NB4 (cell line): ENCODE measurements around the gene PXMP4.

ENCODE experiments used
- MYC ChIP-seq: IDR thresholded peaks from 2 replicates; pipeline ENCODE4 v1.6.1; 2011; ENCODE audit warnings: low read depth, low read length
- POLR2A ChIP-seq: IDR thresholded peaks from 2 replicates; pipeline ENCODE4 v1.6.1; 2011; ENCODE audit warnings: mild to moderate bottlenecking; ENCODE audit not compliant: insufficient read length; ENCODE audit errors: extremely low read depth
- TF ChIP-seq, protein P1 (sequence below): IDR thresholded peaks from one replicate; pipeline ENCODE4 v1.5.1; 2012; ENCODE audit warnings: low read depth, low read length
- TF ChIP-seq, protein P2 (sequence below): IDR thresholded peaks from 2 replicates; pipeline ENCODE4 v1.6.1; 2011; ENCODE audit warnings: low read depth, low read length

DNA sequence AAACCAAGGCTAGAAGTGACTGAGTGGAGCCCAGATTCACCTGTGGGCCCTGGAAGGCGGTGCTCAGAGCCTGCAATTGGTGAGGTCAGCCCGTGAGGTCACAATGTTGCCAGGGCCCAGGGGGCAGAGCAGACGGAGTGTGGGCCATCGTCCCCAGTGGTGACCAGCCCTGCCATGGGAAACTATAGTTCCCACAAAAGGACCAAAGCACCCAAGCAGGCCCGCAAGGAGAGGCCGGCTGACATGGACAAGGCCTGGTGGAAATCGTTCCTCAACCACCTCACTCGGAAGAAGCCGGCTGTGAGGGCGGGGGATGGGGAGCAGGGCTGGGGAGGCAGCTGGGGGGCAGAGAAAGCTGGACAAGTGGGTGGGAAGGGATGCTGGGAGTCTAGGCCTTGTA lies 57.9 kb downstream of the PXMP4 start, which contains the start of gene C20orf144:
- no peak for TF ChIP-seq POLR2A
- TF ChIP-seq, protein P1, sequence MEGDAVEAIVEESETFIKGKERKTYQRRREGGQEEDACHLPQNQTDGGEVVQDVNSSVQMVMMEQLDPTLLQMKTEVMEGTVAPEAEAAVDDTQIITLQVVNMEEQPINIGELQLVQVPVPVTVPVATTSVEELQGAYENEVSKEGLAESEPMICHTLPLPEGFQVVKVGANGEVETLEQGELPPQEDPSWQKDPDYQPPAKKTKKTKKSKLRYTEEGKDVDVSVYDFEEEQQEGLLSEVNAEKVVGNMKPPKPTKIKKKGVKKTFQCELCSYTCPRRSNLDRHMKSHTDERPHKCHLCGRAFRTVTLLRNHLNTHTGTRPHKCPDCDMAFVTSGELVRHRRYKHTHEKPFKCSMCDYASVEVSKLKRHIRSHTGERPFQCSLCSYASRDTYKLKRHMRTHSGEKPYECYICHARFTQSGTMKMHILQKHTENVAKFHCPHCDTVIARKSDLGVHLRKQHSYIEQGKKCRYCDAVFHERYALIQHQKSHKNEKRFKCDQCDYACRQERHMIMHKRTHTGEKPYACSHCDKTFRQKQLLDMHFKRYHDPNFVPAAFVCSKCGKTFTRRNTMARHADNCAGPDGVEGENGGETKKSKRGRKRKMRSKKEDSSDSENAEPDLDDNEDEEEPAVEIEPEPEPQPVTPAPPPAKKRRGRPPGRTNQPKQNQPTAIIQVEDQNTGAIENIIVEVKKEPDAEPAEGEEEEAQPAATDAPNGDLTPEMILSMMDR, result no peak
- TF ChIP-seq, protein P2, sequence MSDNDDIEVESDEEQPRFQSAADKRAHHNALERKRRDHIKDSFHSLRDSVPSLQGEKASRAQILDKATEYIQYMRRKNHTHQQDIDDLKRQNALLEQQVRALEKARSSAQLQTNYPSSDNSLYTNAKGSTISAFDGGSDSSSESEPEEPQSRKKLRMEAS, result no peak
- no peak for TF ChIP-seq MYC
